Large intestine (tissue), 3 donors: ENCODE data around the gene PTPN20. TPM values are rescaled to one million over a fixed set of nuclear protein-coding genes. Genes with fewer than 3 reads are reported as not detected.
"Not testable (repeated sequence)": the region's sequence is repeated elsewhere in the genome, so short reads cannot be mapped to it uniquely, and the experiment has no call there.

ENCODE experiments used
- DNase-seq, 2 donors: peaks; one replicate each; pipeline versions ENCODE4 v3.0.0 to v3.0.0-alpha.2; 2013
- H3K27ac ChIP-seq: one replicate; pipeline ENCODE4 v1.5.1; 2013; ENCODE audit warnings: low read length
- H3K27me3 ChIP-seq: 2 replicates; pipeline ENCODE4 v1.6.1; 2013; ENCODE audit warnings: low read length; ENCODE audit not compliant: control insufficient read depth, insufficient read depth
- H3K36me3 ChIP-seq: 2 replicates; pipeline ENCODE4 v1.6.1; 2013; ENCODE audit warnings: low read length; ENCODE audit not compliant: control insufficient read depth, insufficient read depth
- H3K4me1 ChIP-seq: one replicate; pipeline ENCODE4 v1.6.1; 2013; ENCODE audit warnings: low read length; ENCODE audit not compliant: control insufficient read depth, insufficient read depth
- H3K4me3 ChIP-seq: one replicate; pipeline ENCODE4 v1.5.1; 2013; ENCODE audit warnings: low read length
- H3K9me3 ChIP-seq: one replicate; pipeline ENCODE4 v1.6.1; 2013; ENCODE audit warnings: mild to moderate bottlenecking, low read depth, low read length, moderate library complexity; ENCODE audit not compliant: control insufficient read depth
- WGBS: methylation state at CpG from one replicate; pipeline ENCODE4 v1.1.5; 2013; ENCODE audit warnings: low lambda C conversion rate; ENCODE audit not compliant: insufficient coverage; 5-methylcytosine and 5-hydroxymethylcytosine counted together
- polyA plus RNA-seq: library from polyadenylated mRNA; unstranded; fragments of 120-200 nt; gene quantifications from one replicate; pipeline ENCODE4 v1.2.1, GENCODE V29; 2013

The PTPN20 gene
- polyA plus RNA-seq, 1 donor = 1.5 TPM

GRCh38 chr10:46903874-46904273, 7.4 kb upstream of the PTPN20 start:
- not testable (repeated sequence) for H3K36me3 ChIP-seq, DNase-seq, H3K27ac ChIP-seq, H3K4me3 ChIP-seq, H3K9me3 ChIP-seq, H3K4me1 ChIP-seq, H3K27me3 ChIP-seq
- no CpG with 5 or more reads among the region's 5 CpGs for WGBS

DNA sequence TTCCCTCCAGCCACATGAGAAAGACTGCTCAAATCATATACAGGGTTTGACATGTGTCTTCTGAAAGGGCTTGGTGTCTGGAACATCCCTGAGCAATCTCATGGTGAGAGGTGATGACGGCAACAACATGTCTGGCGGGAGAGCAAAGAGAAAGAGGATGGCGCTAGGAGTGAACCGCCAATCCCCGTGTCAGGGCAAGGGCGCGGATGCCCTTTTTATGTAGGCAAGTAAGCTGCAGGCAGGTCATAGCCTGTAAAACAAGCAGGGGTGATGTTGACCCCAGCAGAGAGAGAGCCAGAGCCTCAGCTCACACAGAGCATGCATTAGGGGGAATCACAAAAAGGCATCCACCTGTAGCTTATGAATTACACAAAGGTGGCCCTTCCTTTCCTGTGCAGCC, 4.9 kb upstream of the PTPN20 start:
- H3K36me3 ChIP-seq, DNase-seq, H3K4me3 ChIP-seq, H3K27ac ChIP-seq, H3K27me3 ChIP-seq, H3K4me1 ChIP-seq, H3K9me3 ChIP-seq: not testable (repeated sequence)
- no CpG with 5 or more reads among the region's 7 CpGs for WGBS

DNA sequence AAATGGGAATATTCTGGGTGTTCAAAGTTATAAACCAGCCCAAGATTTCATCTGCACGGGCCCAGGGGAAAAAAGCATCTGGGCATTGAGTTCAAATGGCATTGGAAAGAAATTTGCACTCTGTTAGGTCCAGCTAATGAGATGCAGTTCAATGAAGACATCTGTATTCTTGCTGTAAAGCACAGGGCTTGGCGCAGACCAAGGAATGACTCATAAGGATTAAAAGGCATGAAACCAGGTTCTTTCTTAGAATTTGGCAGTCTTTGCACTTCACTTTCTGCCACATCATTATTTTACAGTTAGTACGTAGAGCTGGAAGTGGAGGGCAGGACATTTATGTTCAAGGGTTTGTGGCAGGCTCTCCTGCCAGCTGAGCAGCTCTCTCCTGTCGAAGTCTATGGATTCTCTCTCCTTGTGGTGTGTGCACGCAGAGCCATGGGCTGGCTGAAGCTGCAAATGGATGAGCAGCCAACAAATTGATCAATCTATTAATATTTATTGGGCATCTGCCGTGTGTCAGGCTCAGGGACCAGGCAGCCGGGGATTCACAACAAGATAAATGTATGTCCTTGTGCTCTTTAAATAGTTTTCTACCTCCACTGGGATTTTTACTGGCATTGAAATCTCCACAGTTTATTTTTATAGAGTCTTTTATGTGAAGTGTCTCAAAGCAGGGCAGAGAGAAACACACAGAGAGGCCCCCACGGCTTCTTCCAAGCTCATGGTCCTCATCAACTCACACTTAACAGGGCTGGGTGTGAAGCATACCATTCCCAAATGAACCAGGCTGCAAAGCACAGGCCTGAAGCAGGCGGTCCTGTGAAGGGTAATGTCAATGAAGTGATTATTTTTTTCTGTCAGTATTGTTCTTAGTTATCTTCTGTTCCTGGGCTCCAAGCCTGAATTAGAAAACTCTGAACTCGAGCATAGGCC, 3.8 kb upstream of the PTPN20 start:
- H3K4me1 ChIP-seq, DNase-seq, H3K9me3 ChIP-seq, H3K27me3 ChIP-seq, H3K4me3 ChIP-seq, H3K36me3 ChIP-seq, H3K27ac ChIP-seq: not testable (repeated sequence)
- no CpG with 5 or more reads among the region's 10 CpGs for WGBS

GRCh38 chr10:46922498-46922897, 11.3 kb downstream of the PTPN20 start:
- not testable (repeated sequence) for H3K27ac ChIP-seq, DNase-seq, H3K36me3 ChIP-seq, H3K4me1 ChIP-seq, H3K9me3 ChIP-seq, H3K27me3 ChIP-seq, H3K4me3 ChIP-seq
- no CpG with 5 or more reads among the region's 2 CpGs for WGBS

GRCh38 chr10:46925156-46925555, 13.9 kb downstream of the PTPN20 start:
- not testable (repeated sequence) for H3K36me3 ChIP-seq, H3K9me3 ChIP-seq, H3K4me1 ChIP-seq, H3K27me3 ChIP-seq, H3K4me3 ChIP-seq, DNase-seq, H3K27ac ChIP-seq
- WGBS = no CpG with 5 or more reads among the region's 2 CpGs

DNA sequence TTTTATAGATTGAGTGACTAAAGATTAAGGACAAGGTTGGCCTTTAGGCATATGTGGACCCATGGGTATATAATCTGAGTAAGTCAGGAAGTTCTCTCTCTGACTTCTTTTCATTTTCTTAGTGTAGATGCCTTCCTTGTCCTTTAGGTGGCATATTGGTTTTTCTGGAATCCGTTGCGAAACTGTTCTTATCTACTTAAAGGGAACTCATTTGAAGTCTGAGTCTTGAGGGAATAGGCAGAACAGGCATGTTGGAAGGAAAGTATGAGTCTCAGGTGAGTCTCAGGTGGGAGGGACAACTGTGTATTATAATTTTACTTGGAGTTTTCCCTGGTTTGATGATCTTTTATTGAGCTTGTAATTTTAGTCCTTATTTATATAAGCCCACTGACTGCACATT, 14.6 kb downstream of the PTPN20 start:
- no CpG with 5 or more reads among the region's 2 CpGs for WGBS

DNA sequence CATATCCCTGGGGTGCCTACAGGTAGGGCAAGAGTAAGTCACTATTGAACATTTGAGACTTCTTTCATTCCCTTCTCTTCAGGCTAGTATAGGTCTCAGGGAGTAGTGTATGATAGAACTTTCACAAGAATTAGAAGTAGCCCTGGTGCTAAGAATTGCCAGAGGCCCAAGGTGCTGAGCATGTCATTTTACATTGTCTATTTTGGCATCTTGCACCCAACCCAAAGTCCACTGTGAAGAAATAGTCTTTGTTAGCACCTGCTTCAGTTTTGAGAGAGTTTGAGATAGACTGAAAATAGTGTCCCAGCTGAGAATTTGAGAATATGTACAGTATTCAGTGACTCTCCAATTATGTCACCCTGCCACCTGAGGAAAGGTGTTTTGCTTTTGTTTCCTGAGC, 17.6 kb downstream of the PTPN20 start:
- H3K9me3 ChIP-seq, H3K27me3 ChIP-seq, H3K4me1 ChIP-seq, DNase-seq, H3K36me3 ChIP-seq, H3K4me3 ChIP-seq, H3K27ac ChIP-seq: not testable (repeated sequence)

More for the DNA sequence above, 14.6 kb downstream of the PTPN20 start:
- DNase-seq = peak in 1 of 2 donors; percentile 1
- H3K9me3 ChIP-seq, H3K27me3 ChIP-seq, H3K4me3 ChIP-seq, H3K27ac ChIP-seq, H3K36me3 ChIP-seq, H3K4me1 ChIP-seq: not testable (repeated sequence)

DNA sequence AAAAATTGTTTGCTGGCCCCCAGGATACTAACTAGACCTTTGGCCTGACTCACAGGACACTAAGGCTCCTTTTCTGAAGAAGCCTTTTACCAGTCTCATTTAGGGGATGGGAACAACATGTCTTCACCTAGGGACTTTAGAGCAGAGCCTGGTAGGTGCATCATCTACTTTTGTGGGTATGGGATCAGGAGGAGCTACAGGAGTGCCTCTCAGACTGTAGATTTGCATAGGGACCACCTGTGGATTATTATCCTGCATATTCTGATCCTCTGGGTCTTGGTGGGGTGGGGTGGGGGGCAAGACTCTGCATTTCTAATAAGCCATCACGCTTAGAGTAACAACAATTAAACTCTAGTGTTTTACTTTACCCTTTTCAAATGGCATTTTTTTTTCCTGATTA, 21.2 kb downstream of the PTPN20 start:
- not testable (repeated sequence) for H3K9me3 ChIP-seq, H3K27me3 ChIP-seq, H3K4me3 ChIP-seq, DNase-seq, H3K4me1 ChIP-seq, H3K36me3 ChIP-seq, H3K27ac ChIP-seq
- no CpG with 5 or more reads among the region's 1 CpG for WGBS

- H3K27ac ChIP-seq, DNase-seq, H3K9me3 ChIP-seq, H3K36me3 ChIP-seq, H3K27me3 ChIP-seq, H3K4me3 ChIP-seq, H3K4me1 ChIP-seq: not testable (repeated sequence)
- WGBS = no CpG with 5 or more reads among the region's 1 CpG
Observed at GRCh38 chr10:46941091-46941490, 29.9 kb downstream of the PTPN20 start.

- not testable (repeated sequence) for H3K36me3 ChIP-seq, H3K27ac ChIP-seq, H3K27me3 ChIP-seq, H3K4me3 ChIP-seq, H3K4me1 ChIP-seq, H3K9me3 ChIP-seq, DNase-seq
- no CpG with 5 or more reads among the region's 5 CpGs for WGBS
Observed at GRCh38 chr10:46948687-46949518, 37.7 kb downstream of the PTPN20 start.
